DOHH2 (cell line): ENCODE results near the gene IRAK4.

Source experiments
- EZH2phosphoT487 ChIP-seq: fragments of 200-600 bp; sonication (generic); IDR thresholded peaks from 2 replicates; pipeline ENCODE4 v1.6.1; 2017; ENCODE audit warnings: borderline replicate concordance, mild to moderate bottlenecking, antibody characterized with exemption, low read length, moderate library complexity, mixed read lengths
- TF ChIP-seq, protein P1 (sequence below): fragments of 200-600 bp; sonication (generic); IDR thresholded peaks from one replicate; pipeline ENCODE4 v1.5.1; 2014; ENCODE audit warnings: antibody characterized with exemption, mild to moderate bottlenecking, low read depth, low read length; ENCODE audit not compliant: poor library complexity, severe bottlenecking

DNA sequence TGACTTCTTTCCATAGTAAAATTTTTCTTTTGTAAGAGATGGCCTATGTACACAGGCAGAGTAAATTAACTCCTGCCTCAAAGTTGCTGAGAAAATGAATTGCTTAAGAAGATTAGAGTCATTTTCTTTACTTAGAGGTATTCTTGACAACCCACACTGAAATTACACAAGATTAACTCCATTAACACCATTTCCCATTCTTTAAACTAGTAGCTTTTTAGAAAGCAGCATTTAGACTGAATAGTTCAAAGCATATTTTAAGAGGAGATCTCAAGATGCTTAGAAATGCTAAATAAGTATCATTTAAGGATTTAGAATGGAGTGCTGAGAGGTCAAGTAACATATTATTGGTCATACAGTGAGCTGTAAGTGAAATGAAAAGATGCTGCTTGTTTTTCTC is 35.6 kb upstream of the IRAK4 start:
- TF ChIP-seq, protein P1, sequence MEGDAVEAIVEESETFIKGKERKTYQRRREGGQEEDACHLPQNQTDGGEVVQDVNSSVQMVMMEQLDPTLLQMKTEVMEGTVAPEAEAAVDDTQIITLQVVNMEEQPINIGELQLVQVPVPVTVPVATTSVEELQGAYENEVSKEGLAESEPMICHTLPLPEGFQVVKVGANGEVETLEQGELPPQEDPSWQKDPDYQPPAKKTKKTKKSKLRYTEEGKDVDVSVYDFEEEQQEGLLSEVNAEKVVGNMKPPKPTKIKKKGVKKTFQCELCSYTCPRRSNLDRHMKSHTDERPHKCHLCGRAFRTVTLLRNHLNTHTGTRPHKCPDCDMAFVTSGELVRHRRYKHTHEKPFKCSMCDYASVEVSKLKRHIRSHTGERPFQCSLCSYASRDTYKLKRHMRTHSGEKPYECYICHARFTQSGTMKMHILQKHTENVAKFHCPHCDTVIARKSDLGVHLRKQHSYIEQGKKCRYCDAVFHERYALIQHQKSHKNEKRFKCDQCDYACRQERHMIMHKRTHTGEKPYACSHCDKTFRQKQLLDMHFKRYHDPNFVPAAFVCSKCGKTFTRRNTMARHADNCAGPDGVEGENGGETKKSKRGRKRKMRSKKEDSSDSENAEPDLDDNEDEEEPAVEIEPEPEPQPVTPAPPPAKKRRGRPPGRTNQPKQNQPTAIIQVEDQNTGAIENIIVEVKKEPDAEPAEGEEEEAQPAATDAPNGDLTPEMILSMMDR, result no peak
- TF ChIP-seq EZH2phosphoT487, result no peak
